Subcutaneous abdominal adipose tissue (tissue), 5 donors: ENCODE measurements around the gene SSPN.

Experiments
- H3K27ac ChIP-seq: one replicate; pipeline ENCODE4 v1.7.0; 2013; ENCODE audit warnings: low read depth, mild to moderate bottlenecking, inconsistent platforms, low read length, moderate library complexity
- H3K27me3 ChIP-seq, 5 donors: one replicate each; pipeline ENCODE4 v1.7.0; 2013; ENCODE audit warnings: low read length in 5 of 5, inconsistent platforms in 1 of 5; ENCODE audit not compliant: control insufficient read depth in 5 of 5, insufficient read depth in 4 of 5
- H3K36me3 ChIP-seq, 5 donors: one replicate each; pipeline ENCODE4 v1.7.0; 2013; ENCODE audit warnings: low read length in 5 of 5; ENCODE audit not compliant: control insufficient read depth in 5 of 5, insufficient read depth in 5 of 5
- H3K4me1 ChIP-seq, 5 donors: one replicate each; pipeline ENCODE4 v1.7.0; 2013; ENCODE audit warnings: low read length in 5 of 5, mild to moderate bottlenecking in 3 of 5, moderate library complexity in 1 of 5; ENCODE audit not compliant: control insufficient read depth in 5 of 5, insufficient read depth in 5 of 5
- H3K4me3 ChIP-seq, 5 donors: one replicate each; pipeline ENCODE4 v1.7.0; 2013; ENCODE audit warnings: low read length in 5 of 5, low read depth in 1 of 5
- H3K9ac ChIP-seq, 5 donors: one replicate each; pipeline ENCODE4 v1.7.0; 2013; ENCODE audit warnings: low read length in 5 of 5, mild to moderate bottlenecking in 4 of 5, moderate library complexity in 3 of 5
- H3K9me3 ChIP-seq, 5 donors: one replicate each; pipeline ENCODE4 v1.7.0; 2013; ENCODE audit warnings: low read length in 5 of 5; ENCODE audit not compliant: control insufficient read depth in 5 of 5
- donor health status: healthy.
- donor health status: healthy.
- donor health status: healthy.
- donor health status: healthy.
- donor health status: healthy.

Gene SSPN

GRCh38 chr12:26290565-26290964 is 95.2 kb downstream of the SSPN start:
- no peak overlapping the region for H3K9ac ChIP-seq
- no peaks in the 10 kb centered on the region for H3K36me3 ChIP-seq
- no peak overlapping the region for H3K27ac ChIP-seq
- peaks cover 0 to 27% (median 22%) of the 10 kb centered on the region in 5 donors for H3K4me1 ChIP-seq
- no peak overlapping the region for H3K4me3 ChIP-seq
- no peaks in the 10 kb centered on the region for H3K27me3 ChIP-seq
- peaks cover 0 to 4% (median 0%) of the 10 kb centered on the region in 5 donors for H3K9me3 ChIP-seq

GRCh38 chr12:26292596-26292995 is 97.2 kb downstream of the SSPN start:
- H3K27me3 ChIP-seq = no peaks in the 10 kb centered on the region
- H3K36me3 ChIP-seq = no peaks in the 10 kb centered on the region
- no peak overlapping the region for H3K27ac ChIP-seq
- H3K9me3 ChIP-seq = no peaks in the 10 kb centered on the region
- no peak overlapping the region for H3K9ac ChIP-seq
- peaks cover 0 to 12% (median 10%) of the 10 kb centered on the region in 5 donors for H3K4me1 ChIP-seq
- no peak overlapping the region for H3K4me3 ChIP-seq

- H3K4me1 ChIP-seq = peaks cover 0 to 10% (median 1%) of the 10 kb centered on the region in 5 donors
- H3K27ac ChIP-seq = no peak overlapping the region
- no peak overlapping the region for H3K9ac ChIP-seq
- no peaks in the 10 kb centered on the region for H3K27me3 ChIP-seq
- no peaks in the 10 kb centered on the region for H3K9me3 ChIP-seq
- H3K36me3 ChIP-seq = no peaks in the 10 kb centered on the region
- H3K4me3 ChIP-seq = no peak overlapping the region
Measured at GRCh38 chr12:26293612-26294011, 98.2 kb downstream of the SSPN start.

GRCh38 chr12:26295001-26295400 is 99.6 kb downstream of the SSPN start:
- Histone ChIP-seq H3K4me1 (peaks cover 0 to 17% (median 6%) of the 10 kb centered on the region in 5 donors), H3K9ac (no peak overlapping the region), H3K4me3 (no peak overlapping the region), H3K36me3 (no peaks in the 10 kb centered on the region), H3K27ac (no peak overlapping the region), H3K9me3 (no peaks in the 10 kb centered on the region), H3K27me3 (no peaks in the 10 kb centered on the region)

GRCh38 chr12:26297396-26298070 is 102.2 kb downstream of the SSPN start:
- no peaks in the 10 kb centered on the region for H3K36me3 ChIP-seq
- H3K9ac ChIP-seq = no peak overlapping the region
- H3K4me3 ChIP-seq = no peak overlapping the region
- peaks cover 0 to 17% (median 6%) of the 10 kb centered on the region in 5 donors for H3K4me1 ChIP-seq
- H3K27me3 ChIP-seq = no peaks in the 10 kb centered on the region
- no peaks in the 10 kb centered on the region for H3K9me3 ChIP-seq
- H3K27ac ChIP-seq = no peak overlapping the region

GRCh38 chr12:26298785-26299621 is 103.6 kb downstream of the SSPN start:
- Histone ChIP-seq H3K4me3 (peak overlapping the region in 4 of 5 donors; percentile 8 to 67 (median 27)), H3K27ac (peak overlapping the region; percentile 91), H3K9ac (peak overlapping the region in 2 of 5 donors; percentile 27 to 44)

GRCh38 chr12:26299751-26300150 is 104.4 kb downstream of the SSPN start:
- Histone ChIP-seq H3K4me3 (no peak overlapping the region), H3K27me3 (no peaks in the 10 kb centered on the region), H3K36me3 (no peaks in the 10 kb centered on the region), H3K4me1 (peaks cover 0 to 20% (median 6%) of the 10 kb centered on the region in 5 donors), H3K27ac (peak overlapping the region; percentile 91), H3K9ac (peak overlapping the region in 1 of 5 donors; percentile 27), H3K9me3 (no peaks in the 10 kb centered on the region)

More at GRCh38 chr12:26298785-26299621, 103.6 kb downstream of the SSPN start:
- H3K36me3 ChIP-seq = no peaks in the 10 kb centered on the region
- H3K4me1 ChIP-seq = peaks cover 0 to 17% (median 6%) of the 10 kb centered on the region in 5 donors
- H3K9me3 ChIP-seq = no peaks in the 10 kb centered on the region
- H3K27me3 ChIP-seq = no peaks in the 10 kb centered on the region
